SU-DHL-6 (cell line): ENCODE data around the gene ZNF662.

Experiments used
- H2AFZ ChIP-seq: fragments of 200-600 bp; sonication (generic); 2 replicates; pipeline ENCODE4 v1.6.1; 2014; ENCODE audit warnings: low read depth, mild to moderate bottlenecking, moderate library complexity, mixed read lengths, antibody characterized with exemption, low read length; ENCODE audit not compliant: severe bottlenecking
- H3F3A ChIP-seq: fragments of 200-600 bp; shearing (Covaris generic); 2 replicates; pipeline ENCODE4 v1.6.0; 2016; ENCODE audit warnings: antibody characterized with exemption, mild to moderate bottlenecking; ENCODE audit not compliant: insufficient read depth
- H3K27ac ChIP-seq: fragments of 200-600 bp; sonication (generic); 2 replicates; pipeline ENCODE4 v1.5.1; 2016; ENCODE audit warnings: low read depth, mild to moderate bottlenecking, low read length, moderate library complexity, mixed read lengths
- H3K27me3 ChIP-seq: fragments of 200-600 bp; sonication (generic), shearing (Covaris generic); 2 replicates; pipeline ENCODE4 v1.6.0; 2014; ENCODE audit warnings: mild to moderate bottlenecking, low read length
- H3K36me3 ChIP-seq: fragments of 200-600 bp; sonication (generic); 2 replicates; pipeline ENCODE4 v1.6.1; 2014; ENCODE audit warnings: mild to moderate bottlenecking, low read length, mixed read lengths
- H3K4me2 ChIP-seq: fragments of 300-600, 200-600 bp; shearing (Covaris generic), sonication (generic); 2 replicates; pipeline ENCODE4 v1.6.0; 2014; ENCODE audit warnings: low read length, low read depth, mild to moderate bottlenecking; ENCODE audit not compliant: poor library complexity, severe bottlenecking
- H3K4me3 ChIP-seq: fragments of 200-600 bp; sonication (generic); 2 replicates; pipeline ENCODE4 v1.5.1; 2014; ENCODE audit warnings: antibody characterized with exemption, low read length, mild to moderate bottlenecking, mixed read lengths; ENCODE audit not compliant: insufficient read depth, poor library complexity, severe bottlenecking
- H3K79me2 ChIP-seq: fragments of 200-600 bp; sonication (generic); 2 replicates; pipeline ENCODE4 v1.6.1; 2014; ENCODE audit warnings: mild to moderate bottlenecking, low read length, moderate library complexity; ENCODE audit not compliant: insufficient read depth
- H3K9ac ChIP-seq: fragments of 200-600 bp; sonication (generic); 2 replicates; pipeline ENCODE4 v1.7.0; 2014; ENCODE audit warnings: mild to moderate bottlenecking, low read length
- H3K9me2 ChIP-seq: fragments of 200-600 bp; sonication (generic); replicated peaks from 2 replicates; pipeline ENCODE4 v1.6.1; 2014; ENCODE audit warnings: low read length; ENCODE audit not compliant: insufficient read depth
- H3K9me3 ChIP-seq: fragments of 200-600 bp; sonication (generic); 2 replicates; pipeline ENCODE4 v1.6.1; 2014; ENCODE audit warnings: low read length, mixed read lengths; ENCODE audit not compliant: insufficient read depth
- H4K20me1 ChIP-seq: fragments of 200-600 bp; sonication (generic); 2 replicates; pipeline ENCODE4 v1.6.1; 2014; ENCODE audit warnings: low read depth, mild to moderate bottlenecking, antibody characterized with exemption, low read length, moderate library complexity, mixed read lengths
- CTCF ChIP-seq: fragments of 200-600 bp; sonication (generic); IDR thresholded peaks from one replicate; pipeline ENCODE4 v1.5.1; 2017; ENCODE audit warnings: antibody characterized with exemption, mild to moderate bottlenecking, low read length, moderate library complexity; ENCODE audit not compliant: insufficient read depth, poor library complexity, severe bottlenecking
- EZH2phosphoT487 ChIP-seq: fragments of 200-600 bp; sonication (generic), shearing (Covaris generic); conservative IDR thresholded peaks from 2 replicates; pipeline ENCODE4 v1.6.1; 2018; ENCODE audit warnings: mild to moderate bottlenecking, antibody characterized with exemption, low read length, moderate library complexity, mixed read lengths

ZNF662 gene

GRCh38 chr3:42871592-42872196, 34.2 kb upstream of the ZNF662 start:
- H4K20me1 ChIP-seq: no peaks in the 10 kb centered on the region
- H3K27ac ChIP-seq: no peak overlapping the region
- H3K27me3 ChIP-seq: no peaks in the 10 kb centered on the region
- H3K9me2 ChIP-seq: no peaks in the 10 kb centered on the region
- H3K79me2 ChIP-seq: no peaks in the 10 kb centered on the region
- TF ChIP-seq CTCF (no peak), EZH2phosphoT487 (no peak)
- H3F3A ChIP-seq: no peaks in the 10 kb centered on the region
- no peak overlapping the region for H3K4me2 ChIP-seq
- H3K9me3 ChIP-seq: no peaks in the 10 kb centered on the region
- H3K4me3 ChIP-seq: no peak overlapping the region
- no peak overlapping the region for H3K9ac ChIP-seq
- H2AFZ ChIP-seq: no peak overlapping the region
- no peaks in the 10 kb centered on the region for H3K36me3 ChIP-seq

DNA sequence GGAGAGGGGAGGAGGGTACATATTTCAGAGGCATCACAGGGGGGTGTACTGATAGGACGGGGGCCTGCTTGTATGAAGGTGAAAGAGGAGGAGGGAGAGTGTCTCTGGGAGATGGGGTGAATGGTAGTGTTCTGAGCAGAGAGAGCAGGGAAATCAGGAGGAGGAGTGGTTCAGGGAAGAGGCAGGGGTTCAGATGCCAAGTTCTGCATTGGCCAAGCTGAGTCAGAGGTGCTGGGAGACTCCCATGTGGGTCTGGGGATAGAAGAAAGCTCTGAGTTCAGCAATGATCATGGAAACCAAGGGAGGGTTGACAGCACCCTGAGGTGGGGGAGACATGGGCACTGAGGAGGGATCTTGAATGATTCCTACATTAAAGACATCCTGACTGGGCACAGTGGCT, 33.2 kb upstream of the ZNF662 start:
- H3K27me3 ChIP-seq: no peaks in the 10 kb centered on the region
- no peak for TF ChIP-seq CTCF
- no peak for TF ChIP-seq EZH2phosphoT487
- H3K9me3 ChIP-seq: no peaks in the 10 kb centered on the region
- H3K9ac ChIP-seq: no peak overlapping the region
- no peaks in the 10 kb centered on the region for H3K79me2 ChIP-seq
- no peaks in the 10 kb centered on the region for H4K20me1 ChIP-seq
- no peak overlapping the region for H3K27ac ChIP-seq
- H3K4me2 ChIP-seq: no peak overlapping the region
- H3K4me3 ChIP-seq: no peak overlapping the region
- H3F3A ChIP-seq: no peaks in the 10 kb centered on the region
- H3K9me2 ChIP-seq: no peaks in the 10 kb centered on the region
- H2AFZ ChIP-seq: no peak overlapping the region
- no peaks in the 10 kb centered on the region for H3K36me3 ChIP-seq

GRCh38 chr3:42873221-42873982, 32.5 kb upstream of the ZNF662 start:
- H3F3A ChIP-seq: no peaks in the 10 kb centered on the region
- H4K20me1 ChIP-seq: no peaks in the 10 kb centered on the region
- no peak overlapping the region for H3K4me3 ChIP-seq
- no peak overlapping the region for H3K27ac ChIP-seq
- H3K4me2 ChIP-seq: no peak overlapping the region
- H3K9me2 ChIP-seq: no peaks in the 10 kb centered on the region
- no peaks in the 10 kb centered on the region for H3K9me3 ChIP-seq
- H3K36me3 ChIP-seq: no peaks in the 10 kb centered on the region
- no peak overlapping the region for H3K9ac ChIP-seq
- TF ChIP-seq EZH2phosphoT487: no peak
- no peak for TF ChIP-seq CTCF
- no peak overlapping the region for H2AFZ ChIP-seq
- H3K27me3 ChIP-seq: no peaks in the 10 kb centered on the region
- H3K79me2 ChIP-seq: no peaks in the 10 kb centered on the region
